GM12801 (cell line): Measurements from ENCODE around the gene GPATCH1.

ENCODE experiments used
- TF ChIP-seq, protein P1 (sequence below): IDR thresholded peaks from one replicate; pipeline ENCODE4 v1.5.1; 2011; ENCODE audit warnings: control low read depth; ENCODE audit not compliant: insufficient read length; ENCODE audit errors: extremely low read depth

GPATCH1 gene

DNA sequence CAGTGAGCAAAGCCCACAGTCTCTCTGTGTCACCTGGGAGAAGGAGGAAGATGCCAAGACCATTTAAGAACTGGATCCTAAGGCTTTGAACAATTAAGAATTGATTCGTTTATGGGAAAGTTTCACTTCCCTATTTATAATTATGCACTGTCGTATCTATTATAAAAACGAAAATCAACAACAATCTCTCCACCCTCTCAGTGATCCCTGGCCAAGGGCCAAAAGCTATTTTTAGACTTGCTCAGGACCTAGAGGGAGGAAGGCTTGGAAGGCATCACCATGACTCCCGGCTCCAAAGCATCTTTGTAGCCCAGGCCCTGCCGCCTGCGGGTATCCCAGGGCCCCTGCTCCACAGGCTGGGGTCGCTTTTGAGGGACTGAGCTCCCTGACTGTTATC lies 17.6 kb upstream of the GPATCH1 start:
- TF ChIP-seq, protein P1, sequence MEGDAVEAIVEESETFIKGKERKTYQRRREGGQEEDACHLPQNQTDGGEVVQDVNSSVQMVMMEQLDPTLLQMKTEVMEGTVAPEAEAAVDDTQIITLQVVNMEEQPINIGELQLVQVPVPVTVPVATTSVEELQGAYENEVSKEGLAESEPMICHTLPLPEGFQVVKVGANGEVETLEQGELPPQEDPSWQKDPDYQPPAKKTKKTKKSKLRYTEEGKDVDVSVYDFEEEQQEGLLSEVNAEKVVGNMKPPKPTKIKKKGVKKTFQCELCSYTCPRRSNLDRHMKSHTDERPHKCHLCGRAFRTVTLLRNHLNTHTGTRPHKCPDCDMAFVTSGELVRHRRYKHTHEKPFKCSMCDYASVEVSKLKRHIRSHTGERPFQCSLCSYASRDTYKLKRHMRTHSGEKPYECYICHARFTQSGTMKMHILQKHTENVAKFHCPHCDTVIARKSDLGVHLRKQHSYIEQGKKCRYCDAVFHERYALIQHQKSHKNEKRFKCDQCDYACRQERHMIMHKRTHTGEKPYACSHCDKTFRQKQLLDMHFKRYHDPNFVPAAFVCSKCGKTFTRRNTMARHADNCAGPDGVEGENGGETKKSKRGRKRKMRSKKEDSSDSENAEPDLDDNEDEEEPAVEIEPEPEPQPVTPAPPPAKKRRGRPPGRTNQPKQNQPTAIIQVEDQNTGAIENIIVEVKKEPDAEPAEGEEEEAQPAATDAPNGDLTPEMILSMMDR, result no peak

DNA sequence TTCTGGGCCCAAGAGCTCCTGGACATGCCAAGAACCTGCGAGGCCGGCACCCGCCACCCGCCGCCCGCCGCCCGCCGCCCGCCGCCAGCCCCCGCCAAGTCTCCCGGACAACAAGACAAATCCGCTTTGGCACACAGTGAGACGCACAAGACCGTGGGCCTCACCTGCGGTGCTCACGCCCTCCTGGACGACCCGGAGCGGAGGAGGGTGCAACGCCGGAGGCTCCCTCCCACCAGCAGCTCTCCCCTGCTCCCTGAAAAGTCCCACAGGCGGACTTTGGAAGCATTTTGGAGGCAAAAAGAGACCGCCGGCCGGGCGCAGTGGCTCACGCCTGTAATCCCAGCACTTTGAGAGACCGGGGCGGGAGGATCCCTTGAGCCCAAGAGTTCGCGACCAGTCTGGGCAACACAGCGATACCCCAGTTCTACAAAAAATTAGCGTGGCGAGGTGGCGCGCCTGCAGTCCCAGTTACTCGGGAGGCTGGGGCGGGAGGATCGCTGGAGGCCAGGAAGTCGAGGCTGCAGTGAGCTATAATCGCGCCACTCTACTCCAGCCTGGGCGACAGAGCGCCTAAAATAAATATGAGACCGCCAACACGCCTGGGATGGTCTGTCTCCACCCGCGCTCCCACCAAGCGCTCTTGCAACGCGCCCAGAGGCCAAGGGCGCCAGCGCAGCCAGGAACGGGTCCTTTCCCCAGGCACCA lies 17.1 kb upstream of the GPATCH1 start:
- TF ChIP-seq, protein P1, result no peak

DNA sequence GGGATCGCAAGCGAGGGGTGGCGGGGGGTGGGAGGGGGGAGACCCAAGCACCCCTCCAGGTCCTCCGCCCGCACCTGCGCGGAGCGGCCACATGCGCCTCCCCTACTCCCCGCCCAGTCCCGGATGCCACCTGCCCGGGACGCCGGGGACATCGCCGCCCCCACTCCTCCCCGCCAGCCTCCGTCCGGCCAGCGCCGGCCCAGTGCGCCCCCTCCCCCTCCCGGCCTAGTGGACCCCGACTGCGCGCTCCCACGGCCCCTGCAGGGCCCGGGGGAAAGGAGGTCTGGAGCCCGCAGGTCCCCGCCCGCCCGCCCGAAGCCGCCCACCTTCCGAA lies 16.6 kb upstream of the GPATCH1 start:
- TF ChIP-seq, protein P1, result no peak

DNA sequence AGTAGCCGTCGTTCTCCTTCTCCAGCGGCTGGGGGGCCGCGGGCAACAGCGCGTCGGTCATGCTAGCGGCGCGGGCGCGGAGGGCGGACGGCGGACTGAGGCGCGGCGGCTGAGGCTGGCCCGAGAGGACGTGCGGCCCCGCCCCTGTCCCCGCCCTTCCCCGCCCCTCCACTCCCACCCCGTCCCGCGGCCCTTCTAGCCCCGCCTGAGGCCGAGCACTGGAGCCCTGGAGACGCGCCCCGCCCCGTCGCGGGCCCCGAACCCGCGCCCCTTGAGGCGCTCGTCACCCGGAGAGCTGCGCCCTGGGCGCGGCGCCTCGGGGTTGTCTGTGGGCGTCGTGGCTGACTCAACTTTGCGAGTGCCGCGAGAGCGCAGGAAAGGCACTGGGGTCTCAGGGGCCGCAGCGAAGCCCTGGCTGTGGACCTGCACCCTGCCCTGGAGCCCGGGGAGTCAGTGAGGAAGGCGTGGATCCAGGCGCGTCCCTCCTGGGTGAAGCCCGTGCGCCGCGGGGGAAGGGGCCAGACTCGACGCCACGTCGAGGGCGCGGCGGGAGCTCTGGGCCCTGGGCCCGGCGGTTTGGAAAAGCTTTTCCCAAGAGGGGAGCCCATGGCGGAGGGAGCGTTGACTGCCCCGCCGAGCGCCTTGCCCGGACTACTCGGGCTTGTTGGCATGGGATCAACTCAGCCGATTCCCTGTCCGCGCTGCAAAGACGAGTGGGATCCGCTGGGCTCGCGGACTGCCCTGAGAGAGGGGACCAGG lies 16.0 kb upstream of the GPATCH1 start, which contains the start of gene RHPN2:
Gene RHPN2, minus strand, starts transcription at position 97 of the 759 bp plus-strand sequence. Its CDS starts 36 bp downstream, at position 61.
- TF ChIP-seq, protein P1, result no peak

DNA sequence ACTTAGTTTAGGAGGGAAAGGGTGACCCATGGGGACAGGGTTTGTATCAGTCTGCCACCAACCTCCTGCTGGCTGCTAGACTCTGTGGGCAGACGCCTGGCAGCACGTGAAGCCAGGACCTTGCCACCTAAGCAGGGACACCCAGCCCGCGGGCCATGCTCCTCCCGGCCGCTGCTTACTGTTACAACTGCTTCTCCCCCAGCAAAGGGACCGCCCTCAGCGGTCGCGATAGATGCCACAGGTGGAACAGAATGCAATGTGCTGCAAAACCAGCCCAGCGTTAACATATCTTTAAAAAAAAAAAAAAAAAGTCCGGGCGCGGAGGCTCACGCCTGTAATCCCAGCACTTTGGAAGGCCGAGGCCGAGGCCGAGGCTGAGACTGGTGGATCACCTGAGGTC lies 14.4 kb upstream of the GPATCH1 start:
- TF ChIP-seq, protein P1, result no peak

DNA sequence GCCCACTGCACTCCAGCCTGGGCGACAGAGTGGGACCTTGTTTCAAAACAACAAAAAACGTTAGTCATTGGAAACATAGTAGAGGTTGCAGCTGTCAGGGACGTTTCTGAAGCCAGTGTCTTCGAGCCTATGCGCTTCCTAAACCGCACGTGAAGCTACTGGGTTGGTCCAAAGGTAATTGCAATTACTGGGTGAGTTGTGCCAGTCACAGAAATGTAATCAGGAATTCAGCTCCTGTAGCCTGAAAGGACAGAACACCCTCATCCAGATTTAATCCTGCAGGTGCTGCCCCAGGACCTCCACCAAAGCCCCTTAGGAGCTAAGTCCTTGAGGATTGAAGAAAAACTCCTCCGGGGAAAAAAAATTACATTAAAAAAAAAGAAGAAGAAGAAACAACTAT lies 13.9 kb upstream of the GPATCH1 start:
- TF ChIP-seq, protein P1, result no peak

DNA sequence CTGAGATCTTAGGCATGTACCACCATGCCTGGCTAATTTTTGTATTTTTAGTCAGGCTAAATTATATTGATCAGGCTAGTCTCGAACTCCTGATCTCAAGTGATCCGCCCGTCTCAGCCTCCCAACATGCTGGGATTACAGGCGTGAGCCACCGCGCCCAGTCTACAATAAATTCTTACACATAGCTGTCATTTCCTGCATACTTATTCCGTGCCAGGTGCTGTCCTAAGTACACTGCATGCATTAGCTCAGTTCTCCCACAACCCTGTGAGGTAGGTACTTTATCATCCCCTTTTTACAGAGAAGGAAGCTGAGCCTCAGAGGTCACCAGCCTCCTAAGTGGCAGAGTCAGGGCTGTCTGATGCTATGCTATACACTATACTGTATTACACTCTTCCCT lies 9.1 kb upstream of the GPATCH1 start:
- TF ChIP-seq, protein P1, result no peak
